Upper lobe of left lung (tissue), 4 donors: ENCODE results near the gene GET4.

ENCODE experiments used
- CTCF ChIP-seq, 6 experiments: fragments of 450-650 bp in 4 of 6; fragments of 200-600 bp in 2 of 6; sonication (generic) in 2 of 6; IDR thresholded peaks; one replicate each; pipeline ENCODE4 v1.5.1; 2016 to 2019; ENCODE audit warnings: antibody characterized with exemption in 6 of 6
- EP300 ChIP-seq, 4 donors: sonication (generic); formaldehyde crosslinking; IDR thresholded peaks; one replicate each; pipeline ENCODE4 v1.5.1; 2017; ENCODE audit warnings: antibody characterized with exemption in 4 of 4, control low read depth in 2 of 4
- POLR2A ChIP-seq, 4 donors: fragments of 450-650 bp; IDR thresholded peaks; one replicate each; pipeline ENCODE4 v1.5.1; 2016 to 2017; ENCODE audit warnings: antibody characterized with exemption in 4 of 4, mild to moderate bottlenecking in 2 of 4
- POLR2AphosphoS5 ChIP-seq, 2 donors: sonication (generic); formaldehyde crosslinking; IDR thresholded peaks; one replicate each; pipeline ENCODE4 v1.5.1; 2017; ENCODE audit warnings: antibody characterized with exemption in 2 of 2

DNA sequence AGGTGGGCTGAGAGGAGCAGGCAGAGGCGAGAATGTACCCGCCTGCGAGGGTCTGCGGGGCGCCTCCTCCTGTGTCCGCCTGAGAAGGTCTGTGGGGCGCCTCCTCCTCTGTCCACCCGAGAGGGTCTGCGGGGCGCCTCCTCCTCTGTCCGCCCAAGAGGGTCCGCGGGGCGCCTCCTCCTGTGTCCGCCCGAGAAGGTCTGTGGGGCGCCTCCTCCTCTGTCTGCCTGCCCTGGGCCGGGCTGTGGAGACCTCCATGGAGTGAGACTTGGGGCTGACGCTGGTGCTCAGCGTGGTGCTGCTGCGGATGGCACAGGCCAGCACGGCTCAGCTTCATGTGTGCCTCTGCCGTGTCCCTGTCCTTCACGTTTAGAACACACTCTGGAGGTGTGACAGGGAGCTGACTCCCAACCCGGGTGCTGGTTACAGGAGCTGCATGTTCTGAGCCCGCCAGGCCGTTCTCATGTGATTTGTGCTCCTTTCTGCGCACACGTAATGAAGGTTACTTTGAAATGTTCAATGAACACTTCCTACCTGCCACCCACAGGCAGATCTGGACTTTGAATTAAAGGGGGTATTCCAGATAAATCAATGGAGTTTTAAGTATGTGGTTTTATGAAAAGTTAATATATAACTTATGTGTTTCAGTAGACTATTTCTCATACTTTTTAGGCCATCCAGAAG, 20.5 kb upstream of the GET4 start:
- TF ChIP-seq CTCF (IDR thresholded peaks at IDR 0.05) (no peak), POLR2A (IDR thresholded peaks at IDR 0.05) (no peak), POLR2AphosphoS5 (IDR thresholded peaks at IDR 0.05) (no peak), EP300 (IDR thresholded peaks at IDR 0.05) (no peak)
